ENCODE data around the gene CADM2.
"Not testable (repeated sequence)": the region's sequence is repeated elsewhere in the genome, so short reads cannot be mapped to it uniquely, and the experiment has no call there.

CADM2 gene

GRCh38 chr3:85697156-85697555, 738.4 kb downstream of the CADM2 start:
- Histone ChIP-seq H3K79me2 (ENCODE audit: insufficient read depth, low read depth) (no peaks in the 10 kb centered on the region), H3K27ac (no peak overlapping the region), H2AFZ (ENCODE audit: low read depth) (no peak overlapping the region), H3K27me3 (ENCODE audit: insufficient read depth, low read depth) (no peaks in the 10 kb centered on the region), H3K4me2 (no peak overlapping the region), H4K20me1 (ENCODE audit: insufficient read depth) (no peaks in the 10 kb centered on the region), H3K36me3 (ENCODE audit: insufficient read depth) (no peaks in the 10 kb centered on the region), H3K9ac (no peak overlapping the region), H3K4me1 (ENCODE audit: low read depth, poor library complexity, severe bottlenecking) (no peaks in the 10 kb centered on the region), H3K4me3 (IDR thresholded peaks at IDR 0.05; ENCODE audit: insufficient read depth, low read depth, low read length) (no peak overlapping the region)
- no peak for TF ChIP-seq CTCF (conservative IDR thresholded peaks at IDR 0.05; ENCODE audit: low read depth, low read length)

- Histone ChIP-seq H3K4me2 (no peak overlapping the region), H3K27me3 (ENCODE audit: insufficient read depth, low read depth) (no peaks in the 10 kb centered on the region), H3K9ac (no peak overlapping the region), H3K79me2 (ENCODE audit: insufficient read depth, low read depth) (no peaks in the 10 kb centered on the region), H3K4me1 (ENCODE audit: low read depth, poor library complexity, severe bottlenecking) (no peaks in the 10 kb centered on the region), H3K4me3 (IDR thresholded peaks at IDR 0.05; ENCODE audit: insufficient read depth, low read depth, low read length) (no peak overlapping the region), H3K36me3 (ENCODE audit: insufficient read depth) (no peaks in the 10 kb centered on the region), H2AFZ (ENCODE audit: low read depth) (no peak overlapping the region), H3K27ac (no peak overlapping the region), H4K20me1 (ENCODE audit: insufficient read depth) (no peaks in the 10 kb centered on the region)
- no peak for TF ChIP-seq CTCF (conservative IDR thresholded peaks at IDR 0.05; ENCODE audit: low read depth, low read length)
Measured at GRCh38 chr3:85706130-85706529, 747.3 kb downstream of the CADM2 start.

- H3K36me3 ChIP-seq (ENCODE audit: insufficient read depth); H3K79me2 ChIP-seq (ENCODE audit: insufficient read depth, low read depth); H3K4me1 ChIP-seq (ENCODE audit: low read depth, poor library complexity, severe bottlenecking); H3K4me2 ChIP-seq; H3K27me3 ChIP-seq (ENCODE audit: insufficient read depth, low read depth); H3K4me3 ChIP-seq (IDR thresholded peaks at IDR 0.05; ENCODE audit: insufficient read depth, low read depth, low read length); H3K9ac ChIP-seq; H2AFZ ChIP-seq (ENCODE audit: low read depth); H3K27ac ChIP-seq; H4K20me1 ChIP-seq (ENCODE audit: insufficient read depth): not testable (repeated sequence)
Measured at GRCh38 chr3:85708325-85708724, 749.5 kb downstream of the CADM2 start.

- H3K4me1 ChIP-seq (ENCODE audit: low read depth, poor library complexity, severe bottlenecking): no peaks in the 10 kb centered on the region
- no peaks in the 10 kb centered on the region for H3K79me2 ChIP-seq (ENCODE audit: insufficient read depth, low read depth)
- no peak overlapping the region for H3K4me2 ChIP-seq
- no peaks in the 10 kb centered on the region for H4K20me1 ChIP-seq (ENCODE audit: insufficient read depth)
- H3K4me3 ChIP-seq (IDR thresholded peaks at IDR 0.05; ENCODE audit: insufficient read depth, low read depth, low read length): no peak overlapping the region
- no peaks in the 10 kb centered on the region for H3K27me3 ChIP-seq (ENCODE audit: insufficient read depth, low read depth)
- H3K27ac ChIP-seq: no peak overlapping the region
- H3K36me3 ChIP-seq (ENCODE audit: insufficient read depth): no peaks in the 10 kb centered on the region
- no peak for TF ChIP-seq CTCF (conservative IDR thresholded peaks at IDR 0.05; ENCODE audit: low read depth, low read length)
- no peak overlapping the region for H3K9ac ChIP-seq
- no peak overlapping the region for H2AFZ ChIP-seq (ENCODE audit: low read depth)
Measured at GRCh38 chr3:85709346-85709892, 750.6 kb downstream of the CADM2 start.

GRCh38 chr3:85710490-85710889, 751.7 kb downstream of the CADM2 start:
- H3K27me3 ChIP-seq (ENCODE audit: insufficient read depth, low read depth): no peaks in the 10 kb centered on the region
- no peak overlapping the region for H3K4me2 ChIP-seq
- H3K9ac ChIP-seq: no peak overlapping the region
- H3K4me1 ChIP-seq (ENCODE audit: low read depth, poor library complexity, severe bottlenecking): no peaks in the 10 kb centered on the region
- no peaks in the 10 kb centered on the region for H3K79me2 ChIP-seq (ENCODE audit: insufficient read depth, low read depth)
- no peak for TF ChIP-seq CTCF (conservative IDR thresholded peaks at IDR 0.05; ENCODE audit: low read depth, low read length)
- no peaks in the 10 kb centered on the region for H4K20me1 ChIP-seq (ENCODE audit: insufficient read depth)
- no peak overlapping the region for H3K27ac ChIP-seq
- no peaks in the 10 kb centered on the region for H3K36me3 ChIP-seq (ENCODE audit: insufficient read depth)
- H2AFZ ChIP-seq (ENCODE audit: low read depth): no peak overlapping the region
- H3K4me3 ChIP-seq (IDR thresholded peaks at IDR 0.05; ENCODE audit: insufficient read depth, low read depth, low read length): no peak overlapping the region

All from KMS-11 (cell line).